ENCODE results near the gene PTGS1. TPM values are rescaled to one million over a fixed set of nuclear protein-coding genes. Genes with fewer than 3 reads are reported as not detected.

The PTGS1 gene
- total RNA-seq, 1 experiment from 2014 or later: 61.2 TPM

DNA sequence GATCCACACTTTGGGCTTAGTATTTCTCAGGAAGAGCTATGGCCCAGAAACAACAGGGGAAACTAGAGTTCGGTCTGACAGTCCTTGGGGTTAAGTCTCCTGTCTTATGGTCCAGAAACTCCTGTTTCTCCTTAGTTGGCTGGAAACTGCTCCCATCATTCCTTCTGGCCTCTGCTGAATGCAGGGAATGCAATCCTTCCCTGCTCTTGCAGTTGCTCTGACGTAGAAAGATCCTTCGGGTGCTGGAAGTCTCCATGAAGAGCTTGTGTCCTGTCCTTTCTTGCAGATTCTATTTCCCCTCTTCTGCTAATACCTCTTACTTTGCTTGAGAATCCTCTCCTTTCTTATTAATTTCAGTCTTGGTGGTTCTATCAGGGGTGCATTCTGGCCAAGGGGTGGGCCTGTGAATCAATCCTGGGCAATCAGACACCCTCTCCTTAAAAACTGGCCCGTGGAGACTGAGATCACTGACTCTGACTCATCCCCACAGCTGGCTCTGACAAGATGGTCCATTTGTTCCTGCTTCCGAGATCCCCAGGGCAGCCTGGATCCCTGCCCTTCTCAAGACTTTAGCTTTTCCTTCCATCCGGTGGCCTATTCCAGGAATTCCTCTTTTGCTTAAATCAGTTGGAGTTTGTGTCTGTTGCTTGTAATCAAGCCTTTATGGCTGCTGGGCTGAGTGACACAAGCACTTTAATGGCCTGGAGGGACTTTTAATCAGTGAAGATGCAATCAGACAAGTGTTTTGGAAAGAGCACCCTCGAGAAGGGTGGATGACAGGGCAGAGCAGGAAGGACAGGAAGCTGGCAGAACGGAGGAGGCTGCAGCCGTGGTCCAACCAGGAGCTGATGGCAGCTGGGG, 23.7 kb downstream of the PTGS1 start:
- DNase-seq (ENCODE audit: low read depth, low spot score): no peak
- H3K27me3 ChIP-seq (ENCODE audit: control insufficient read depth, insufficient read depth, low read length): no peaks in the 10 kb centered on the region

DNA sequence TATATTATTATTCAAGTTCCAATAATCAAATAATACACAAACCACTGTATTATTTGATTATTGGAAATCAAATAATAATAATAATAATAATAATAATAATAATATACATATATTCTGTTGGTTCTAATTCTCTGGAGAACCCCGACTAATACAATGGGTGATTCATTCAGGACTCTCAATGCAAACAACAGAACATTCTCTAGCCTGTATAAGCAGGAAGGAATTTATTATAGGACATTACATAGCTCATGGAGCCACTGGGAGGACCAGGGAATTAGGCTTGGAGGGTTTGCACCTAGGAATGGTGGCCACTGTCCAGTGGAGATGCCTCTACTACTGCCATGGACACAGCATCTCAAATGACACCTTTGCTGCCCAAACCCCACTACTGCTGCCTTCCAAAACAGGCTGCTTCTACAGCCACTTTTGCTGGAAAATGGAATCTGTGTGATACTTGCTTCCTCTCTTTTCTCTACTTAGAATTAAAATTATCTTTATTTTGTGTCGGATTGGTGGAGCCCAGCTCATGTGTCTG, 25.9 kb downstream of the PTGS1 start:
- intact Hi-C loops (cut with micrococcal nuclease; ENCODE audit: unreplicated experiment) (no loop called here), in situ Hi-C loops (cut with HindIII; ENCODE audit: low pct_unique_long_range_greater_than_20kb, low sequenced_read_pairs) (no loop called here)
- H3K4me1 ChIP-seq (ENCODE audit: control insufficient read depth, insufficient read depth, low read length): no peaks in the 10 kb centered on the region
- H3K27me3 ChIP-seq (ENCODE audit: control insufficient read depth, insufficient read depth, low read length): no peaks in the 10 kb centered on the region
- no peak overlapping the region for H3K27ac ChIP-seq (ENCODE audit: low read length)
- no peaks in the 10 kb centered on the region for H3K36me3 ChIP-seq (ENCODE audit: control insufficient read depth, insufficient read depth, low read length)
- CTCF ChIA-PET: interaction anchor here (0.6 kb wide), 1 partner anchor 35 kb away, joined by 6 read pairs; no protein-coding TSS in a partner anchor
- ATAC-seq: no peak
- POLR2A ChIA-PET: no interaction called here
- TF ChIP-seq SIN3A (IDR thresholded peaks at IDR 0.05; ENCODE audit: borderline replicate concordance, insufficient read depth, low read depth, low read length): no peak
- TF ChIP-seq POLR2AphosphoS5 (IDR thresholded peaks at IDR 0.05; ENCODE audit: low read depth, low read length): no peak
- TF ChIP-seq TCF7L2 (IDR thresholded peaks at IDR 0.05; ENCODE audit: low read depth, low read length): no peak
- TF ChIP-seq, protein P1, sequence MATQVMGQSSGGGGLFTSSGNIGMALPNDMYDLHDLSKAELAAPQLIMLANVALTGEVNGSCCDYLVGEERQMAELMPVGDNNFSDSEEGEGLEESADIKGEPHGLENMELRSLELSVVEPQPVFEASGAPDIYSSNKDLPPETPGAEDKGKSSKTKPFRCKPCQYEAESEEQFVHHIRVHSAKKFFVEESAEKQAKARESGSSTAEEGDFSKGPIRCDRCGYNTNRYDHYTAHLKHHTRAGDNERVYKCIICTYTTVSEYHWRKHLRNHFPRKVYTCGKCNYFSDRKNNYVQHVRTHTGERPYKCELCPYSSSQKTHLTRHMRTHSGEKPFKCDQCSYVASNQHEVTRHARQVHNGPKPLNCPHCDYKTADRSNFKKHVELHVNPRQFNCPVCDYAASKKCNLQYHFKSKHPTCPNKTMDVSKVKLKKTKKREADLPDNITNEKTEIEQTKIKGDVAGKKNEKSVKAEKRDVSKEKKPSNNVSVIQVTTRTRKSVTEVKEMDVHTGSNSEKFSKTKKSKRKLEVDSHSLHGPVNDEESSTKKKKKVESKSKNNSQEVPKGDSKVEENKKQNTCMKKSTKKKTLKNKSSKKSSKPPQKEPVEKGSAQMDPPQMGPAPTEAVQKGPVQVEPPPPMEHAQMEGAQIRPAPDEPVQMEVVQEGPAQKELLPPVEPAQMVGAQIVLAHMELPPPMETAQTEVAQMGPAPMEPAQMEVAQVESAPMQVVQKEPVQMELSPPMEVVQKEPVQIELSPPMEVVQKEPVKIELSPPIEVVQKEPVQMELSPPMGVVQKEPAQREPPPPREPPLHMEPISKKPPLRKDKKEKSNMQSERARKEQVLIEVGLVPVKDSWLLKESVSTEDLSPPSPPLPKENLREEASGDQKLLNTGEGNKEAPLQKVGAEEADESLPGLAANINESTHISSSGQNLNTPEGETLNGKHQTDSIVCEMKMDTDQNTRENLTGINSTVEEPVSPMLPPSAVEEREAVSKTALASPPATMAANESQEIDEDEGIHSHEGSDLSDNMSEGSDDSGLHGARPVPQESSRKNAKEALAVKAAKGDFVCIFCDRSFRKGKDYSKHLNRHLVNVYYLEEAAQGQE (IDR thresholded peaks at IDR 0.05; ENCODE audit: insufficient read depth in 1 of 2, low read depth in 2 of 2, low read length in 1 of 2): no peak
- TF ChIP-seq, protein P2, sequence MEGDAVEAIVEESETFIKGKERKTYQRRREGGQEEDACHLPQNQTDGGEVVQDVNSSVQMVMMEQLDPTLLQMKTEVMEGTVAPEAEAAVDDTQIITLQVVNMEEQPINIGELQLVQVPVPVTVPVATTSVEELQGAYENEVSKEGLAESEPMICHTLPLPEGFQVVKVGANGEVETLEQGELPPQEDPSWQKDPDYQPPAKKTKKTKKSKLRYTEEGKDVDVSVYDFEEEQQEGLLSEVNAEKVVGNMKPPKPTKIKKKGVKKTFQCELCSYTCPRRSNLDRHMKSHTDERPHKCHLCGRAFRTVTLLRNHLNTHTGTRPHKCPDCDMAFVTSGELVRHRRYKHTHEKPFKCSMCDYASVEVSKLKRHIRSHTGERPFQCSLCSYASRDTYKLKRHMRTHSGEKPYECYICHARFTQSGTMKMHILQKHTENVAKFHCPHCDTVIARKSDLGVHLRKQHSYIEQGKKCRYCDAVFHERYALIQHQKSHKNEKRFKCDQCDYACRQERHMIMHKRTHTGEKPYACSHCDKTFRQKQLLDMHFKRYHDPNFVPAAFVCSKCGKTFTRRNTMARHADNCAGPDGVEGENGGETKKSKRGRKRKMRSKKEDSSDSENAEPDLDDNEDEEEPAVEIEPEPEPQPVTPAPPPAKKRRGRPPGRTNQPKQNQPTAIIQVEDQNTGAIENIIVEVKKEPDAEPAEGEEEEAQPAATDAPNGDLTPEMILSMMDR (IDR thresholded peaks at IDR 0.05): no peak
- no peak overlapping the region for H3K4me3 ChIP-seq (ENCODE audit: low read depth in 2 of 2, low read length in 2 of 2)
- DNase-seq (ENCODE audit: low read depth, low spot score): no peak
- no TSS peak for BruUV-seq (replicated peaks)
- no peaks in the 10 kb centered on the region for H3K9me3 ChIP-seq (ENCODE audit: control insufficient read depth, insufficient read depth, low read depth, low read length)

More for the DNA sequence above, 23.7 kb downstream of the PTGS1 start:
- in situ Hi-C loops (cut with HindIII; ENCODE audit: low pct_unique_long_range_greater_than_20kb, low sequenced_read_pairs): no loop called here
- no peak overlapping the region for H3K4me3 ChIP-seq (ENCODE audit: low read depth in 2 of 2, low read length in 2 of 2)
- ChIA-PET POLR2A (no interaction called here), CTCF (no interaction called here)
- TF ChIP-seq, protein P2 (IDR thresholded peaks at IDR 0.05): no peak
- TF ChIP-seq, protein P1 (IDR thresholded peaks at IDR 0.05; ENCODE audit: insufficient read depth in 1 of 2, low read depth in 2 of 2, low read length in 1 of 2): no peak
- TF ChIP-seq TCF7L2 (IDR thresholded peaks at IDR 0.05; ENCODE audit: low read depth, low read length): no peak
- no peak for TF ChIP-seq SIN3A (IDR thresholded peaks at IDR 0.05; ENCODE audit: borderline replicate concordance, insufficient read depth, low read depth, low read length)
- TF ChIP-seq POLR2AphosphoS5 (IDR thresholded peaks at IDR 0.05; ENCODE audit: low read depth, low read length): no peak
- H3K9me3 ChIP-seq (ENCODE audit: control insufficient read depth, insufficient read depth, low read depth, low read length): no peaks in the 10 kb centered on the region
- H3K36me3 ChIP-seq (ENCODE audit: control insufficient read depth, insufficient read depth, low read length): no peaks in the 10 kb centered on the region
- no peaks in the 10 kb centered on the region for H3K4me1 ChIP-seq (ENCODE audit: control insufficient read depth, insufficient read depth, low read length)
- no TSS peak for BruUV-seq (replicated peaks)
- intact Hi-C loops (cut with micrococcal nuclease; ENCODE audit: unreplicated experiment): no loop called here
- no peak overlapping the region for H3K27ac ChIP-seq (ENCODE audit: low read length)
- ATAC-seq: no peak
